ENCODE data around the gene JAG1.
A peak's percentile ranks its signal among the peaks of the same experiment; 100 is the strongest.

JAG1 gene

GRCh38 chr20:10673842-10674683, at the start of gene JAG1:
Gene JAG1 (minus strand): TSS chr20:10673999. CDS start chr20:10673530, 469 bp downstream.
- peak; percentile 70 for ATAC-seq
- peak; percentile 30; the same call in 1 of the 2 replicates for TF ChIP-seq ZFP3 (CRISPR knock-in tag; IDR thresholded peaks at IDR 0.05)
- no peak for TF ChIP-seq ZC3H10 (CRISPR knock-in tag; IDR thresholded peaks at IDR 0.05)

- ATAC-seq: no peak
- TF ChIP-seq ESRRG (CRISPR knock-in tag; IDR thresholded peaks at IDR 0.05) (no peak), ZC3H10 (CRISPR knock-in tag; IDR thresholded peaks at IDR 0.05) (no peak), TOX (CRISPR knock-in tag; IDR thresholded peaks at IDR 0.05; ENCODE audit: borderline replicate concordance) (no peak), SNAI2 (CRISPR knock-in tag; IDR thresholded peaks at IDR 0.05) (no peak), ARNTL (CRISPR knock-in tag; IDR thresholded peaks at IDR 0.05; ENCODE audit: borderline replicate concordance, low read depth) (no peak), GLIS3 (CRISPR knock-in tag; IDR thresholded peaks at IDR 0.05) (no peak), ZNF8 (CRISPR knock-in tag; IDR thresholded peaks at IDR 0.05) (no peak), PATZ1 (CRISPR knock-in tag; IDR thresholded peaks at IDR 0.05; ENCODE audit: borderline replicate concordance) (no peak), OSR1 (CRISPR knock-in tag; IDR thresholded peaks at IDR 0.05) (no peak), ZFP30 (CRISPR knock-in tag; IDR thresholded peaks at IDR 0.05) (no peak), CSRNP3 (CRISPR knock-in tag; IDR thresholded peaks at IDR 0.05) (no peak), ZNF70 (CRISPR knock-in tag; IDR thresholded peaks at IDR 0.05) (no peak), RARB (CRISPR knock-in tag; IDR thresholded peaks at IDR 0.05) (no peak), ISL1 (CRISPR knock-in tag; IDR thresholded peaks at IDR 0.05) (no peak), POU6F1 (CRISPR knock-in tag; IDR thresholded peaks at IDR 0.05; ENCODE audit: borderline replicate concordance, low read depth) (no peak), TSHZ2 (CRISPR knock-in tag; IDR thresholded peaks at IDR 0.05) (no peak), ZFP3 (CRISPR knock-in tag; IDR thresholded peaks at IDR 0.05) (no peak), PPARA (CRISPR knock-in tag; IDR thresholded peaks at IDR 0.05; ENCODE audit: borderline replicate concordance) (no peak)
These were observed 48.2 kb upstream of the JAG1 start for GRCh38 chr20:10721976-10722375.

- TF ChIP-seq BACH2 (CRISPR knock-in tag; IDR thresholded peaks at IDR 0.05; ENCODE audit: borderline replicate concordance): no peak
- no peak for TF ChIP-seq ZNF565 (CRISPR knock-in tag; conservative IDR thresholded peaks at IDR 0.05; ENCODE audit: low read depth)
- no peak for TF ChIP-seq PPARA (CRISPR knock-in tag; IDR thresholded peaks at IDR 0.05; ENCODE audit: borderline replicate concordance)
- no peak for TF ChIP-seq ZNF8 (CRISPR knock-in tag; IDR thresholded peaks at IDR 0.05)
- TF ChIP-seq POU6F1 (CRISPR knock-in tag; IDR thresholded peaks at IDR 0.05; ENCODE audit: borderline replicate concordance, low read depth): no peak
- no peak for TF ChIP-seq GLIS3 (CRISPR knock-in tag; IDR thresholded peaks at IDR 0.05)
- no peak for TF ChIP-seq CREB5 (CRISPR knock-in tag; IDR thresholded peaks at IDR 0.05; ENCODE audit: low read depth)
- no peak for TF ChIP-seq RARB (CRISPR knock-in tag; IDR thresholded peaks at IDR 0.05)
- no peak for TF ChIP-seq CSDC2 (CRISPR knock-in tag; IDR thresholded peaks at IDR 0.05)
- TF ChIP-seq ZC3H10 (CRISPR knock-in tag; IDR thresholded peaks at IDR 0.05): no peak
- TF ChIP-seq PATZ1 (CRISPR knock-in tag; IDR thresholded peaks at IDR 0.05; ENCODE audit: borderline replicate concordance): no peak
- no peak for TF ChIP-seq OSR1 (CRISPR knock-in tag; IDR thresholded peaks at IDR 0.05)
- TF ChIP-seq TOX (CRISPR knock-in tag; IDR thresholded peaks at IDR 0.05; ENCODE audit: borderline replicate concordance): no peak
- no peak for TF ChIP-seq SNAI2 (CRISPR knock-in tag; IDR thresholded peaks at IDR 0.05)
- no peak for TF ChIP-seq ZNF70 (CRISPR knock-in tag; IDR thresholded peaks at IDR 0.05)
- no peak for ATAC-seq
These were observed 47.5 kb upstream of the JAG1 start for GRCh38 chr20:10721137-10721896.
